DOHH2 (cell line): ENCODE measurements around the gene PRAC1.

ENCODE experiments used
- H3F3A ChIP-seq: fragments of 200-600 bp; sonication (generic), shearing (Covaris generic); 2 replicates; pipeline ENCODE4 v1.6.0; 2016; ENCODE audit warnings: antibody characterized with exemption, mild to moderate bottlenecking; ENCODE audit not compliant: control insufficient read depth, insufficient read depth
- H3K27ac ChIP-seq: fragments of 200-600 bp; sonication (generic); 2 replicates; pipeline ENCODE4 v1.5.1; 2014; ENCODE audit warnings: low read depth, mild to moderate bottlenecking, low read length, moderate library complexity
- H3K27me3 ChIP-seq: fragments of 200-600 bp; sonication (generic); 2 replicates; pipeline ENCODE4 v1.6.1; 2014; ENCODE audit warnings: mild to moderate bottlenecking, low read length, mixed read lengths; ENCODE audit not compliant: control insufficient read depth
- H3K36me3 ChIP-seq: fragments of 200-600 bp; sonication (generic); 2 replicates; pipeline ENCODE4 v1.6.1; 2014; ENCODE audit warnings: mild to moderate bottlenecking, low read length, moderate library complexity, mixed read lengths; ENCODE audit not compliant: control insufficient read depth
- H3K4me1 ChIP-seq: fragments of 200-600 bp; sonication (generic); 2 replicates; pipeline ENCODE4 v1.6.1; 2014; ENCODE audit warnings: mild to moderate bottlenecking, low read length, mixed read lengths; ENCODE audit not compliant: control insufficient read depth
- H3K4me2 ChIP-seq: fragments of 200-600 bp; sonication (generic); 2 replicates; pipeline ENCODE4 v1.6.0; 2014; ENCODE audit warnings: mild to moderate bottlenecking, low read length, moderate library complexity
- H3K4me3 ChIP-seq: fragments of 200-600 bp; sonication (generic); 2 replicates; pipeline ENCODE4 v1.5.1; 2014; ENCODE audit warnings: mild to moderate bottlenecking, low read length, mixed read lengths
- H3K79me2 ChIP-seq: fragments of 200-600 bp; sonication (generic); 2 replicates; pipeline ENCODE4 v1.6.1; 2014; ENCODE audit warnings: mild to moderate bottlenecking, low read length, mixed read lengths; ENCODE audit not compliant: control insufficient read depth
- H3K9me2 ChIP-seq: fragments of 200-600 bp; sonication (generic); replicated peaks from 2 replicates; pipeline ENCODE4 v1.6.1; 2014; ENCODE audit warnings: mild to moderate bottlenecking, low read length, mixed read lengths; ENCODE audit not compliant: control insufficient read depth
- H3K9me3 ChIP-seq: fragments of 200-600 bp; sonication (generic); 2 replicates; pipeline ENCODE4 v1.6.1; 2014; ENCODE audit warnings: antibody characterized with exemption, low read length, mixed read lengths; ENCODE audit not compliant: control insufficient read depth, insufficient read depth
- H4K20me1 ChIP-seq: fragments of 200-600 bp; sonication (generic); 2 replicates; pipeline ENCODE4 v1.6.0; 2014; ENCODE audit warnings: low read depth, mild to moderate bottlenecking, antibody characterized with exemption, low read length, moderate library complexity; ENCODE audit not compliant: control insufficient read depth, insufficient read depth
- EZH2phosphoT487 ChIP-seq: fragments of 200-600 bp; sonication (generic); IDR thresholded peaks from 2 replicates; pipeline ENCODE4 v1.6.1; 2017; ENCODE audit warnings: borderline replicate concordance, mild to moderate bottlenecking, antibody characterized with exemption, low read length, moderate library complexity, mixed read lengths
- TF ChIP-seq, protein P1 (sequence below): fragments of 200-600 bp; sonication (generic); IDR thresholded peaks from one replicate; pipeline ENCODE4 v1.5.1; 2014; ENCODE audit warnings: antibody characterized with exemption, mild to moderate bottlenecking, low read depth, low read length; ENCODE audit not compliant: poor library complexity, severe bottlenecking

The PRAC1 gene

DNA sequence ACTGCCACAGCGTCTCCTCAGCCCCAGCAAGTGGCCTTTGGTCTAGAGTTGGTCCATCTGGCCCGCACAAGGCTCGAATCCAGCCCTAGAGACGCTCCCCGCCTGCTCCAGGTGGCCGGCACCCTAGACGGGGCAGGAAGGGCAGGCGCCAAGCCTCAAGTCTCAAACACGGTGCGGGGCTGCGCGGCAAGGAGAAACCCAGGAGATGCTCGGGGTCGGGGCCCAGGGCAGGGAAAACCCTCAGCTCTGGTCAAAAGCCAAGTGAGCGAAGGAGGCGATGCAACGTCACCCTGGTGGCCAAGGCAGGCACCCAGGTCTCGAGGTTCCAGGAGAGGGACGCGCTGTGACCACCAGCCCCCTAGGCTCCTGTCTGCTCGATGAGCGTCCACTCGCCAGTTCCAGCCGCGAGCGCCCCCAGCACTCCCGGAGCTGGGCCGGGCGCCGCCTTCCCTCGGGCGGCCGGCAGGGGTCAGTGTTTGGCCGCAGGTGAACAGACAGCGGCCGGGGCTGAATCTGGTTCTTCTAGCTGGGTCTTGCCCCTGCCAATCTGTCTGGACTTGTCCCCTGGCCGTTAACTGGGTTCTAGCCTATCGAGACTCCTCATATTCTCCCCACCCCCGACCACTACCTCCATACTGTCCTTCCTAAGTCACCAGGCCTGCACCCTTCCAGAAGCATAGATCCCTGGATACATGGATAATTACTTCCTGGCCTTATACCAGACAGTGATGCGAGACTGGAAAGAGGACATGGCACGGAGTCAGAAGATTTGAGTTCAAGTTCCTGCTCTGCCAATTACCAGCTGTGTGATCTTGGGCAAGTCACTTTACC, 44.0 kb downstream of the PRAC1 start:
- TF ChIP-seq, protein P1, sequence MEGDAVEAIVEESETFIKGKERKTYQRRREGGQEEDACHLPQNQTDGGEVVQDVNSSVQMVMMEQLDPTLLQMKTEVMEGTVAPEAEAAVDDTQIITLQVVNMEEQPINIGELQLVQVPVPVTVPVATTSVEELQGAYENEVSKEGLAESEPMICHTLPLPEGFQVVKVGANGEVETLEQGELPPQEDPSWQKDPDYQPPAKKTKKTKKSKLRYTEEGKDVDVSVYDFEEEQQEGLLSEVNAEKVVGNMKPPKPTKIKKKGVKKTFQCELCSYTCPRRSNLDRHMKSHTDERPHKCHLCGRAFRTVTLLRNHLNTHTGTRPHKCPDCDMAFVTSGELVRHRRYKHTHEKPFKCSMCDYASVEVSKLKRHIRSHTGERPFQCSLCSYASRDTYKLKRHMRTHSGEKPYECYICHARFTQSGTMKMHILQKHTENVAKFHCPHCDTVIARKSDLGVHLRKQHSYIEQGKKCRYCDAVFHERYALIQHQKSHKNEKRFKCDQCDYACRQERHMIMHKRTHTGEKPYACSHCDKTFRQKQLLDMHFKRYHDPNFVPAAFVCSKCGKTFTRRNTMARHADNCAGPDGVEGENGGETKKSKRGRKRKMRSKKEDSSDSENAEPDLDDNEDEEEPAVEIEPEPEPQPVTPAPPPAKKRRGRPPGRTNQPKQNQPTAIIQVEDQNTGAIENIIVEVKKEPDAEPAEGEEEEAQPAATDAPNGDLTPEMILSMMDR = peak; percentile 90
- no peak for TF ChIP-seq EZH2phosphoT487
- Histone ChIP-seq H3K79me2 (no peaks in the 10 kb centered on the region), H3K4me1 (no peaks in the 10 kb centered on the region), H3F3A (no peaks in the 10 kb centered on the region), H3K9me2 (no peaks in the 10 kb centered on the region), H3K27ac (no peak overlapping the region), H3K4me3 (no peak overlapping the region), H4K20me1 (no peaks in the 10 kb centered on the region), H3K9me3 (no peaks in the 10 kb centered on the region), H3K4me2 (no peak overlapping the region), H3K27me3 (peaks cover 27% of the 10 kb centered on the region), H3K36me3 (no peaks in the 10 kb centered on the region)

DNA sequence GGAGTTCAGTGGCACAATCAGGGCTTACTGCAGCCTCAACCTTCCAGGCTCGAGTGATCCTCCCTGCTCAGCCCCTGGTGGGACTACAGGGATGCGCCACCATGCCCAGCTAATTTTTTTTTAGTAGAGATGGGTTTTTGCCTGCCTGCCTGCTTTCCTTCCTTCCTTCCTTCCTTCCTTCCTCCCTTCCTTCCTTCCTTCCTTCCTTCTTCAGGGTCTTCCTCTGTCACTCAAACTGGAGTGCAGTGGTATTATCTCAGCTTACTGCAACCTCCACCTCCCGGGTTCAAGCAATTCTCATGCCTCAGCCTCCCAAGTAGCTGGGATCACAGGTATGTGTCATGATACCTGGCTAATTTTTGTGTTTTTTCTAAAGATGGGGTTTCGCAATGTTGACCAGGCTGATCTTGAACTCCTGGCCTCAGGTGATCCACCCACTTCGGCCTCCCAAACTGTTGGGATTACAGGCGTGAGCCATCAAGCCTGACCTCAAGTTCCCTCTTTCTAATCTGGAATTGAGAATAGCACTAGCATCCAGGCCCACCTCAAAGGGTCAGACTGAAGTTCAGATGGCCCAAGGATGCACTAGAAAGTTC, 45.3 kb downstream of the PRAC1 start:
- Histone ChIP-seq H3K79me2 (no peaks in the 10 kb centered on the region), H3K4me1 (no peaks in the 10 kb centered on the region), H3F3A (no peaks in the 10 kb centered on the region), H3K4me3 (no peak overlapping the region), H3K4me2 (no peak overlapping the region), H4K20me1 (no peaks in the 10 kb centered on the region), H3K27me3 (peaks cover 32% of the 10 kb centered on the region), H3K9me2 (no peaks in the 10 kb centered on the region), H3K9me3 (no peaks in the 10 kb centered on the region), H3K27ac (no peak overlapping the region), H3K36me3 (no peaks in the 10 kb centered on the region)
- no peak for TF ChIP-seq EZH2phosphoT487
- TF ChIP-seq, protein P1 = no peak

DNA sequence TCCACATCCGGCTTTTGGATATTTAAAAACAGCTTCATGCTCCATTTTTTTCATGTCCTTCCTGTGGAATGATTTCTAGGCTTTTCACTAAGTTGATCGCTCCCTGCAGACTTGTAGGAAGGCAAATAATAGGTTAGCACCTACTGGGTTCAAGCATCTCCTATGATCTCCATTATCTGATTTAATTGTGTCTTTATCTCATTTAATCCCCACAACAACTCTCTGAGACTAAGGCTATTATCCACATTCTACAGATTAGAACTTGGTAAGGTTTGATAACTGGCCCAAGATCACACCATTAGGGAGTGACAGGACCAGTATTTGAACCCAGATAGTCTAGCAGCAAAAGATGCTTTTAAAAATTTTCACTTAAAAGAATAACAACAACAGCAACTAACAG, 50.0 kb downstream of the PRAC1 start:
- Histone ChIP-seq H3K36me3 (no peaks in the 10 kb centered on the region), H4K20me1 (no peaks in the 10 kb centered on the region), H3F3A (no peaks in the 10 kb centered on the region), H3K4me3 (no peak overlapping the region), H3K79me2 (no peaks in the 10 kb centered on the region), H3K27ac (no peak overlapping the region), H3K9me2 (no peaks in the 10 kb centered on the region), H3K4me2 (no peak overlapping the region), H3K9me3 (no peaks in the 10 kb centered on the region), H3K4me1 (peaks cover 4% of the 10 kb centered on the region), H3K27me3 (peaks cover 8% of the 10 kb centered on the region; the same call in 1 of the 2 replicates)
- TF ChIP-seq, protein P1 = no peak
- TF ChIP-seq EZH2phosphoT487 = no peak
